Adrenal gland (tissue), 5 donors: Measurements from ENCODE around the gene ZNF827.

Experiments used
- POLR2A ChIP-seq, 2 donors: fragments of 450-650 bp; IDR thresholded peaks; one replicate each; pipeline ENCODE4 v1.6.1; 2017; ENCODE audit warnings: antibody characterized with exemption in 2 of 2, mild to moderate bottlenecking in 2 of 2, moderate library complexity in 1 of 2
- TF ChIP-seq, protein P1 (sequence below), 6 experiments: fragments of 450-650 bp in 4 of 6; fragments of 200-600 bp in 2 of 6; sonication (generic) in 1 of 6; IDR thresholded peaks; 1 replicate in 5 of 6; 2 replicates in 1 of 6; pipeline versions ENCODE4 v1.5.1 to v1.8.0; 2016 to 2021; ENCODE audit warnings: antibody characterized with exemption in 6 of 6, mild to moderate bottlenecking in 2 of 6, moderate library complexity in 1 of 6
- donor health status: DM: no; HTN: no; CAD: no.

DNA sequence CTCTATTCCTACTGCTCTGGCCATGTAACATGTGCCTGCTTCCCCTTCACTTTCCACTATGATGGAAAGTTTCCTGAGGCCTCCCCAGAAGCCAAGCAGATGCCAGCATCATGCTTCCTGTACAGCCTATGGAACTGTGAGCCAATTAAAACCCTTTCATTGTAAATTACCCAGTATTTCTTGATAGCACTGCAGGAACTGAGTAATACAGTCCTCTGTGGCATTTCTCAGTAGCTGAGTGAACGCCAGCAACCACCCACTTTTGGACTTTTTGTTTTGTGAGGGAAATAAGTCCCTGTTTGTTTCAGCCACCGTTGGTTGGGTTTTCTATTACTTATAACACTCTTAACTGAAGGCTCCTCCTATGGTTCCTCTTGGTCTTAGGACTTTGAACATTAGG lies 154.6 kb downstream of the ZNF827 start:
- TF ChIP-seq, protein P1, sequence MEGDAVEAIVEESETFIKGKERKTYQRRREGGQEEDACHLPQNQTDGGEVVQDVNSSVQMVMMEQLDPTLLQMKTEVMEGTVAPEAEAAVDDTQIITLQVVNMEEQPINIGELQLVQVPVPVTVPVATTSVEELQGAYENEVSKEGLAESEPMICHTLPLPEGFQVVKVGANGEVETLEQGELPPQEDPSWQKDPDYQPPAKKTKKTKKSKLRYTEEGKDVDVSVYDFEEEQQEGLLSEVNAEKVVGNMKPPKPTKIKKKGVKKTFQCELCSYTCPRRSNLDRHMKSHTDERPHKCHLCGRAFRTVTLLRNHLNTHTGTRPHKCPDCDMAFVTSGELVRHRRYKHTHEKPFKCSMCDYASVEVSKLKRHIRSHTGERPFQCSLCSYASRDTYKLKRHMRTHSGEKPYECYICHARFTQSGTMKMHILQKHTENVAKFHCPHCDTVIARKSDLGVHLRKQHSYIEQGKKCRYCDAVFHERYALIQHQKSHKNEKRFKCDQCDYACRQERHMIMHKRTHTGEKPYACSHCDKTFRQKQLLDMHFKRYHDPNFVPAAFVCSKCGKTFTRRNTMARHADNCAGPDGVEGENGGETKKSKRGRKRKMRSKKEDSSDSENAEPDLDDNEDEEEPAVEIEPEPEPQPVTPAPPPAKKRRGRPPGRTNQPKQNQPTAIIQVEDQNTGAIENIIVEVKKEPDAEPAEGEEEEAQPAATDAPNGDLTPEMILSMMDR (IDR thresholded peaks at IDR 0.05), result no peak
- TF ChIP-seq POLR2A (IDR thresholded peaks at IDR 0.05), result no peak
